Choroid plexus epithelial cell (primary cell): ENCODE results near the gene COG4.
"Not testable (repeated sequence)": the region's sequence is repeated elsewhere in the genome, so short reads cannot be mapped to it uniquely, and the experiment has no call there.

Experiments used
- DNase-seq: peaks from one replicate; pipeline ENCODE4 v3.0.0-alpha.2; 2010; ENCODE audit warnings: low read depth
- H3K4me3 ChIP-seq: 2 replicates; pipeline ENCODE4 v1.5.1; 2011; ENCODE audit warnings: low read depth, mild to moderate bottlenecking, control low read depth, low read length, moderate library complexity
- CTCF ChIP-seq: conservative IDR thresholded peaks from 2 replicates; pipeline ENCODE4 v1.5.1; 2011; ENCODE audit warnings: low read depth, mild to moderate bottlenecking, control low read depth, inconsistent platforms, low read length, moderate library complexity

Gene COG4

DNA sequence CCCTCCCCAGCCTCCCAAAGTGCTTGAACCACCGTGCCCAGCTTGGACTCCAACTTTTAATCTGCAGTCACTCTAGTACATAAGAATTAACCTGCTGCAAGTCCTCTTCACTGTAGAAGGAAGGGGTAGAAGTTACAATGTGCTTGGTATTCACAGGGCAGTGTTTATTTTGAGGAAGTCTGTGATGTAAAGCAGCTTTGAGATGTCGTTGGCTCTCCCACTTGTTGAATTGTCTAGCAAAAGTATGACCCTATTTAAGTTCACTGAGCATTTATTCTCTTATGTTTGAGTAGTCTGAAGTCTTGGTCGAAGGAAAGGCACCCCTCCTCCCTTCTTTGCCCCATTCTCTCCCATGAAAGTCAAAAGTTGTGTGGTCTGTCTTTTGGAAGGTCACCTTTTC is 28.4 kb upstream of the COG4 start:
- no peak for DNase-seq
- no peak for TF ChIP-seq CTCF
- no peak overlapping the region for H3K4me3 ChIP-seq

DNA sequence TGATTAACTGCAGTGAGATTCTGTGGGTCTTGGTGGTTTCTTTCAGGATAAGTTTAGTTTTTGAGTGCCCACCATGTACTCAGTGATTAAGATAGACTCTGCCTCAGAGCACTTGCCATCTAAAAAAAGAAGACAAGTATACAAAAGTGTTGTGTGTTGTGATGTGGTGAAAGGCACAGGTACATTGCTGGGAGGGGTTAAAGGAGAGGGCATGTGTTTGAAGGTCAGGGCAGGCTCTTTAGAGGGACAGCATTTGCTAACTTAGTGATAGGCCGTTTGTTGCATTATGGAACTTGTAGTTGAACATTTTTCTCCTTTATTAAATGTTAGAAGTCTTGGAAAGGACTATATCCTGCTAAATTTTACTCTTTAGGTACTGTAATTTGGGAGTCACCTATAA is 26.7 kb upstream of the COG4 start:
- H3K4me3 ChIP-seq, result no peak overlapping the region
- no peak for TF ChIP-seq CTCF
- DNase-seq, result no peak

DNA sequence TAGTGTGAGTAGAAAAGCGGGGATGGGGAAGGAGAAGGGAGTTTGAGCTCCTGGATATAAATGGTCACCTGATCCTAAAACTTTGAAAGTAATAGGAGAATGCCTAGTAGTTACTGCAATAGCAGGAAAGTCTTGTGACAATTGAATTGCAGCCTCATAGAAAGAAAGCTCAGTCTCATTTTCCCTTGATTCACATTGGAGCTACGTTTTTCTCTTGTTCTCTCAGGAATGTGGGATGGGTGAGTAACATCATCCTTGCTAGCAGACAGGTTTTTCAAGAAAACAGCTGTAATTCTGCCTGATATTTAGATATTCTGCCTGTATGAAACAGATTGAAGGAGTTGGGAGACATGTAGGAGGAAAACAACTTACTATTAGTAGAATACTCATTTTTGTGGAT is 25.6 kb upstream of the COG4 start:
- H3K4me3 ChIP-seq, result no peak overlapping the region
- DNase-seq, result peak; percentile 33
- TF ChIP-seq CTCF, result no peak

GRCh38 chr16:70544548-70544947 is 21.2 kb upstream of the COG4 start:
- no peak for TF ChIP-seq CTCF

DNA sequence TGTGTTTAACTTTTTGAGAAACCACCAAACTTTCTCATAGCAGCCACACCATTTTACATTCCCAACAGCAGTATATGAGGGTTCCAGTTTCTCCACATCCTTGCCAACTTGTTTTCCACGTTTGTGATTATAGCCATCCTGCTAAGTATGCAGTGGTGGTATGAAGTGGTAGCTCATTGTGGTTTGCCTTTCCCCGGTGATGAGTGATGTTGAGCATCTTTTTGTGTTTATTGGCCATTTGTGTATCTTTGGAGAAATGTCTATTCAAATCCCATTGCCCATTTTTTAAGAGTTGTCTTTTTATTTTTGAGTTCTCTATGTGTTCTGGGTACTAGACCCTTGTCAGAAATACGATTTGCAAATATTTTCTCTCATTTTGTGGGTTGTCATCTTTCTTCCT is 17.6 kb upstream of the COG4 start:
- H3K4me3 ChIP-seq, result no peak overlapping the region
- no peak for TF ChIP-seq CTCF
- DNase-seq, result no peak

More at GRCh38 chr16:70544548-70544947, 21.2 kb upstream of the COG4 start:
- no peak for DNase-seq
- no peak overlapping the region for H3K4me3 ChIP-seq

GRCh38 chr16:70534971-70535370 is 11.6 kb upstream of the COG4 start:
- DNase-seq, result no peak
- H3K4me3 ChIP-seq, result no peak overlapping the region
- TF ChIP-seq CTCF, result no peak

GRCh38 chr16:70529954-70530353 is 6.6 kb upstream of the COG4 start:
- H3K4me3 ChIP-seq, DNase-seq: not testable (repeated sequence)
